LNCaP clone FGC (cell line): ENCODE results near the gene SMIM3.

Experiments used
- DNase-seq: peaks from one replicate; pipeline ENCODE4 v3.0.0-alpha.2; 2011; ENCODE audit warnings: low read depth
- H3K4me3 ChIP-seq: 2 replicates; pipeline ENCODE4 v1.5.1; 2011; ENCODE audit warnings: mild to moderate bottlenecking, low read depth, low read length, control low read depth
- CTCF ChIP-seq: IDR thresholded peaks from 2 replicates; pipeline ENCODE4 v1.5.1; 2012; ENCODE audit warnings: mild to moderate bottlenecking; ENCODE audit not compliant: control insufficient read depth, insufficient read depth; ENCODE audit errors: extremely low read depth

The SMIM3 gene

DNA sequence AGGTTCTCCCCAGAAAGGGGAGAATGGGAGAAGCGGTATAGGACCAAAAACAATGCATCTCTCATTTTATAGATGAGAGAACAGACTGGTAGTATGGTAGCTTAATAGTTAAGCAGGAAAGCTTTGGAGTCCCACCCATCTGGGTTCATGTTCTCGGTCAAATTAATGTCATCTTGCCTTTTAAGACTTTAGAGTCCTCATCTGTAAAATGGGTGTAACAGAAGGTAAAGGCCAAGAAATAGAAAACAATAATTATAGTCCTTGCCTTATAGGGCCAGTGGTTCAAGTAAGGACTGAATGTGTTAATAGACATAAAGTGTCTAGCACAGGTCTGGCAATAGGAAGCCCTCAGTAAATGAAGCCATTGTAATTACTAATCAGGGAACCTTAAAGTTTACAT is 16.4 kb downstream of the SMIM3 start:
- no peak for TF ChIP-seq CTCF
- H3K4me3 ChIP-seq: no peak overlapping the region
- DNase-seq: no peak

GRCh38 chr5:150797384-150797783 is 18.8 kb downstream of the SMIM3 start:
- no peak for DNase-seq
- H3K4me3 ChIP-seq: no peak overlapping the region
- no peak for TF ChIP-seq CTCF

GRCh38 chr5:150801117-150801927 is 22.8 kb downstream of the SMIM3 start:
- peak overlapping the region; percentile 28 for H3K4me3 ChIP-seq

DNA sequence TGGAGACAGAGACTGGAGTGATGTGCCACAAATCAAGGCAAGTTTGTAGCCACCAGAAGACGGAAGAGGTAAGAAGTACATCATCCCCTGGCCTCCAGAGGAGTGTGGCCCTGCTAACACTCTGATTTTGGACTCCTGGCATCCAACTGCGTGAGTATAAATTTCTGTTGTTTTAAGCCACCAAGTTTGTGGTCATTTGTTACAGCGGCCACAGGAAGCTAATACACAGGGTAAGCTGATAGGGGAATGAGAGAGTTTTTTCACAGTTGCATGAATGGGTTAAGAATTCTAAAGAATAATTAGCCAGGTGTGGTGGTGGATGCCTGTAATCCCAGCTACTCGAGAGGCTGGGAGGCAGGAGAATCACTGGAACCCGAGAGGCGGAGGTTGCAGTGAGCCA is 25.8 kb downstream of the SMIM3 start:
- no peak for DNase-seq
- TF ChIP-seq CTCF: no peak
- no peak overlapping the region for H3K4me3 ChIP-seq

More at GRCh38 chr5:150801117-150801927, 22.8 kb downstream of the SMIM3 start:
- TF ChIP-seq CTCF: peak; percentile 63
- peak; percentile 67 for DNase-seq

- no peak for TF ChIP-seq CTCF
- H3K4me3 ChIP-seq: no peak overlapping the region
- DNase-seq: no peak
Observed at GRCh38 chr5:150809363-150809762, 30.8 kb downstream of the SMIM3 start.

DNA sequence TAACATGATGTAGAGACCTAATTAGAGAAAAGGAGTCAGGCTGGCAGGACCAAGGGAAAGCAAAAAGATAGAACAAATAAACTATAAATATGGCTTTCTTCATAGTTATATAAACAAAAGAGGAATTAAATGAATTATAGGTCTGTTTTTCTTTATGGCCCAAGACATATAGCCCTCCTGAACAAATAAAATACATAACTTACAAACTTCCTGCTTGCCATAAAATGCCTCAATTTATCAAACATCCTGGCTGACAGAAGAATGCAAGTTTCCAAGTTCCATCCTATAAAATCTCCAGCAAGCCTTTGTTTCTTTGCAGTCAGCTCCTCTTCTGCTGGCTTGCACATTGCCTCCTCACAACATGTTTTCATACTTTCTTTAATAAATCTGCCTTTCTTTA is 36.5 kb downstream of the SMIM3 start:
- TF ChIP-seq CTCF: no peak
- DNase-seq: peak; percentile 58
- no peak overlapping the region for H3K4me3 ChIP-seq

GRCh38 chr5:150816946-150817345 is 38.4 kb downstream of the SMIM3 start:
- no peak overlapping the region for H3K4me3 ChIP-seq
- DNase-seq: no peak
- TF ChIP-seq CTCF: no peak
